Ascending aorta (tissue), 2 donors: ENCODE data around the gene ABCC12. TPM values are rescaled to one million over a fixed set of nuclear protein-coding genes. Genes with fewer than 3 reads are reported as not detected.

Experiments
- DNase-seq, 2 donors: peaks; one replicate each; pipeline ENCODE4 v3.0.0-alpha.2; 2019; ENCODE audit warnings: low spot score in 2 of 2
- H3K27ac ChIP-seq, 2 donors: fragments of 200-600 bp; sonication (generic); one replicate each; pipeline ENCODE4 v1.5.1; 2016 to 2017; ENCODE audit warnings: mild to moderate bottlenecking in 1 of 2
- H3K27me3 ChIP-seq: fragments of 200-600 bp; sonication (generic); one replicate; pipeline ENCODE4 v1.5.1; 2017
- H3K36me3 ChIP-seq, 2 donors: fragments of 200-600 bp; sonication (generic); one replicate each; pipeline ENCODE4 v1.5.1; 2016
- H3K4me1 ChIP-seq, 2 donors: fragments of 200-600 bp; sonication (generic); one replicate each; pipeline ENCODE4 v1.5.1; 2016 to 2017; ENCODE audit warnings: mild to moderate bottlenecking in 1 of 2
- H3K4me3 ChIP-seq, 2 donors: fragments of 200-600 bp; sonication (generic); one replicate each; pipeline ENCODE4 v1.5.1; 2016 to 2017; ENCODE audit warnings: mild to moderate bottlenecking in 1 of 2
- H3K9me3 ChIP-seq, 2 donors: fragments of 200-600 bp; sonication (generic); one replicate each; pipeline ENCODE4 v1.5.1; 2016
- intact Hi-C: fragments of 100-400 bp; cut with DNase I; formaldehyde crosslinking; loops from one replicate; pipeline ENCODE4 v1.15.1; 2023
- total RNA-seq: library from RNA; depleted of rRNA; stranded (reverse); fragments of >200 nt; gene quantifications from one replicate; pipeline ENCODE4 v1.1.0, GENCODE V29; 2016
- TF ChIP-seq, protein P1 (sequence below), 3 experiments: fragments of 200-600 bp in 2 of 3; fragments of 450-650 bp in 1 of 3; sonication (generic) in 2 of 3; IDR thresholded peaks; one replicate each; pipeline ENCODE4 v1.5.1; 2016 to 2019; ENCODE audit warnings: antibody characterized with exemption in 3 of 3, mild to moderate bottlenecking in 1 of 3, moderate library complexity in 1 of 3

The ABCC12 gene
- total RNA-seq, 1 donor from 2014 or later: not detected

DNA sequence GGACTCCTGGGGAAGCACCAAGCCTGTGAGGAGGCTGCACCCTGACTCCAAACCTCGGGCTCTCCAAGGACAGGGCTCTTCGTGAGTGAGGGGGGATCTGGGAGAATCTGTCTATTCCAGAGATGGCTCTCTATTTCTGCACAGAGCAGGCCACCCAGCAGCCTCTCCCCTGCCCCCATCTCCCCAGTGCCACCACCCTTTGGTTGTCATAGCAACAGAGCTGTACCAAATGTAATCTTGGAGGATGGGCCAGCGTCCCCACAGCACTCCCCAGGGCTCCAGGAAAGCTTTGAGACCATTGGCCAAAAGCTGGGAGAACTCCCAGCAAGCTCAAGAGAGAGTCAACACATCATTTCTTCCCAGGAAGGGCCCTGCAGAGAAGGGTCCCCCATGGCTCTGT, 49.3 kb downstream of the ABCC12 start:
- intact Hi-C loops: no loop called here
- Histone ChIP-seq H3K36me3 (no peaks in the 10 kb centered on the region), H3K27me3 (no peaks in the 10 kb centered on the region), H3K4me1 (no peaks in the 10 kb centered on the region), H3K4me3 (no peak overlapping the region), H3K9me3 (no peaks in the 10 kb centered on the region), H3K27ac (no peak overlapping the region)
- TF ChIP-seq, protein P1, sequence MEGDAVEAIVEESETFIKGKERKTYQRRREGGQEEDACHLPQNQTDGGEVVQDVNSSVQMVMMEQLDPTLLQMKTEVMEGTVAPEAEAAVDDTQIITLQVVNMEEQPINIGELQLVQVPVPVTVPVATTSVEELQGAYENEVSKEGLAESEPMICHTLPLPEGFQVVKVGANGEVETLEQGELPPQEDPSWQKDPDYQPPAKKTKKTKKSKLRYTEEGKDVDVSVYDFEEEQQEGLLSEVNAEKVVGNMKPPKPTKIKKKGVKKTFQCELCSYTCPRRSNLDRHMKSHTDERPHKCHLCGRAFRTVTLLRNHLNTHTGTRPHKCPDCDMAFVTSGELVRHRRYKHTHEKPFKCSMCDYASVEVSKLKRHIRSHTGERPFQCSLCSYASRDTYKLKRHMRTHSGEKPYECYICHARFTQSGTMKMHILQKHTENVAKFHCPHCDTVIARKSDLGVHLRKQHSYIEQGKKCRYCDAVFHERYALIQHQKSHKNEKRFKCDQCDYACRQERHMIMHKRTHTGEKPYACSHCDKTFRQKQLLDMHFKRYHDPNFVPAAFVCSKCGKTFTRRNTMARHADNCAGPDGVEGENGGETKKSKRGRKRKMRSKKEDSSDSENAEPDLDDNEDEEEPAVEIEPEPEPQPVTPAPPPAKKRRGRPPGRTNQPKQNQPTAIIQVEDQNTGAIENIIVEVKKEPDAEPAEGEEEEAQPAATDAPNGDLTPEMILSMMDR (IDR thresholded peaks at IDR 0.05): no peak
- no peak for DNase-seq

Other genes with a start within 250 kb of the ABCC12 start
- 70.0 TPM for gene LONP2, start 88.3 kb upstream of the ABCC12 start, total RNA-seq
- not detected for gene ABCC11, start 91.5 kb upstream of the ABCC12 start, total RNA-seq
- gene SIAH1, start 229.4 kb upstream of the ABCC12 start, total RNA-seq: 11.3 TPM